CD4-positive, CD25-positive, alpha-beta regulatory T cell (primary cell): ENCODE results near the gene PRDX5. TPM values are rescaled to one million over a fixed set of nuclear protein-coding genes. Genes with fewer than 3 reads are reported as not detected.
"Not testable (repeated sequence)": the region's sequence is repeated elsewhere in the genome, so short reads cannot be mapped to it uniquely, and the experiment has no call there.

Experiments used
- ATAC-seq, 2 donors: fragments of 150-1000 bp; cut with Tn5 transposase; one replicate each; pipeline ENCODE4 v1.10.0; 2021; ENCODE audit warnings: low read depth in 2 of 2, moderate number of reproducible peaks in 2 of 2, moderate library complexity in 1 of 2
- DNase-seq, 3 donors: peaks; one replicate each; pipeline versions ENCODE4 v3.0.0 to v3.0.0-alpha.2; 2012 to 2022; ENCODE audit warnings: mixed read lengths in 1 of 3
- H3K27ac ChIP-seq: one replicate; pipeline ENCODE4 v1.7.0; 2013; ENCODE audit warnings: mild to moderate bottlenecking, low read length; ENCODE audit not compliant: insufficient read depth, poor library complexity, severe bottlenecking
- H3K27me3 ChIP-seq: one replicate; pipeline ENCODE4 v1.7.0; 2013; ENCODE audit warnings: low read length; ENCODE audit not compliant: control insufficient read depth, insufficient read depth
- H3K36me3 ChIP-seq: one replicate; pipeline ENCODE4 v1.7.0; 2013; ENCODE audit warnings: mild to moderate bottlenecking, low read length, moderate library complexity; ENCODE audit not compliant: control insufficient read depth, insufficient read depth
- H3K4me1 ChIP-seq: 2 replicates; pipeline ENCODE4 v1.7.0; 2013; ENCODE audit warnings: mild to moderate bottlenecking, low read length; ENCODE audit not compliant: insufficient read depth, control insufficient read depth, poor library complexity, severe bottlenecking
- H3K4me3 ChIP-seq: one replicate; pipeline ENCODE4 v1.7.0; 2013; ENCODE audit warnings: low read depth, mild to moderate bottlenecking, low read length, moderate library complexity
- H3K9me3 ChIP-seq, 2 experiments: 1 replicate in 1 of 2; 2 replicates in 1 of 2; pipeline ENCODE4 v1.7.0; 2013; ENCODE audit warnings: low read length in 2 of 2, mild to moderate bottlenecking in 1 of 2, moderate library complexity in 1 of 2; ENCODE audit not compliant: control insufficient read depth in 2 of 2
- H3K27ac Mint-ChIP-seq, 3 donors: one replicate each; pipeline ENCODE4 v1.8.0; 2020 to 2022; ENCODE audit warnings: mild to moderate bottlenecking in 3 of 3, mixed read lengths in 3 of 3, moderate library complexity in 2 of 3
- H3K27me3 Mint-ChIP-seq: one replicate; pipeline ENCODE4 v1.8.0; 2022; ENCODE audit warnings: mild to moderate bottlenecking, mixed read lengths
- H3K36me3 Mint-ChIP-seq: one replicate; pipeline ENCODE4 v1.8.0; 2020; ENCODE audit warnings: mixed read lengths
- H3K4me1 Mint-ChIP-seq, 4 donors: one replicate each; pipeline ENCODE4 v1.8.0; 2020 to 2022; ENCODE audit warnings: mixed read lengths in 4 of 4, mild to moderate bottlenecking in 1 of 4
- H3K4me3 Mint-ChIP-seq, 4 donors: one replicate each; pipeline ENCODE4 v1.8.0; 2020 to 2022; ENCODE audit warnings: mild to moderate bottlenecking in 4 of 4, mixed read lengths in 4 of 4, moderate library complexity in 3 of 4
- H3K9me3 Mint-ChIP-seq, 7 donors: one replicate each; pipeline ENCODE4 v1.8.0; 2020 to 2022; ENCODE audit warnings: mixed read lengths in 7 of 7, mild to moderate bottlenecking in 3 of 7, moderate library complexity in 2 of 7
- polyA plus RNA-seq, 4 donors: library from polyadenylated mRNA; unstranded; fragments of 300-500 nt; fragmentation: Illumina TruSeq; gene quantifications; one replicate each; pipeline ENCODE4 v1.2.3, GENCODE V29; 2021
- total RNA-seq: library from RNA; stranded (reverse); gene quantifications from one replicate; pipeline ENCODE4 v1.2.3, GENCODE V29; 2022

PRDX5 gene
- total and polyA plus RNA-seq, 5 donors from 2014 or later: 40.1 to 217 (median 181) TPM

GRCh38 chr11:64315667-64316526, 2.0 kb upstream of the PRDX5 start:
- not testable (repeated sequence) for H3K9me3 Mint-ChIP-seq, DNase-seq, H3K36me3 ChIP-seq, H3K4me3 ChIP-seq, ATAC-seq, H3K27me3 ChIP-seq, H3K27me3 Mint-ChIP-seq, H3K9me3 ChIP-seq
- peak overlapping the region; percentile 99 to 100 (median 100) for H3K27ac Mint-ChIP-seq
- peaks cover 22% of the 10 kb centered on the region for H3K36me3 Mint-ChIP-seq
- Histone ChIP-seq H3K4me1 (peaks cover 31% of the 10 kb centered on the region), H3K27ac (peak overlapping the region; percentile 98)
- peak overlapping the region; percentile 93 to 97 (median 96) for H3K4me3 Mint-ChIP-seq
- H3K4me1 Mint-ChIP-seq: peaks cover 0 to 57% (median 32%) of the 10 kb centered on the region in 4 donors

GRCh38 chr11:64316672-64317324, 1.1 kb upstream of the PRDX5 start:
- Mint-ChIP-seq H3K9me3 (peaks cover 0 to 2% (median 0%) of the 10 kb centered on the region in 7 donors), H3K27me3 (no peaks in the 10 kb centered on the region), H3K4me1 (peaks cover 0 to 57% (median 32%) of the 10 kb centered on the region in 4 donors), H3K27ac (peak overlapping the region; percentile 99 to 100 (median 100)), H3K36me3 (peaks cover 28% of the 10 kb centered on the region), H3K4me3 (peak overlapping the region; percentile 93 to 97 (median 96))
- Histone ChIP-seq H3K4me3 (peak overlapping the region; percentile 89), H3K36me3 (peaks cover 8% of the 10 kb centered on the region), H3K27me3 (no peaks in the 10 kb centered on the region), H3K4me1 (peaks cover 31% of the 10 kb centered on the region), H3K9me3 (no peaks in the 10 kb centered on the region), H3K27ac (peak overlapping the region; percentile 98)
- DNase-seq (peak in 2 of 3 donors; percentile 28 to 67), ATAC-seq (no peak)

- peak; percentile 98 for DNase-seq
- Mint-ChIP-seq H3K9me3 (peaks cover 0 to 2% (median 0%) of the 10 kb centered on the region in 7 donors), H3K27me3 (no peaks in the 10 kb centered on the region), H3K4me3 (peak within 1 kb of the TSS; percentile 93 to 97 (median 96)), H3K36me3 (peaks cover 27% of the 10 kb centered on the region), H3K4me1 (peaks cover 0 to 54% (median 32%) of the 10 kb centered on the region in 4 donors), H3K27ac (peak within 1 kb of the TSS; percentile 99 to 100 (median 100))
- Histone ChIP-seq H3K4me3 (peak within 1 kb of the TSS; percentile 89), H3K9me3 (no peaks in the 10 kb centered on the region), H3K27ac (peak within 1 kb of the TSS; percentile 98), H3K36me3 (peaks cover 8% of the 10 kb centered on the region), H3K27me3 (no peaks in the 10 kb centered on the region), H3K4me1 (peaks cover 31% of the 10 kb centered on the region)
- peak; percentile 81 for ATAC-seq
These were observed 478 bp upstream of the PRDX5 start, which contains the start of gene TRMT112 for GRCh38 chr11:64317325-64317960. TSS of gene TRMT112 (minus strand) at chr11:64317559. CDS start at chr11:64317526, 33 bp downstream.

GRCh38 chr11:64318766-64319761, 1.1 kb downstream of the PRDX5 start:
- Mint-ChIP-seq H3K27me3 (no peaks in the 10 kb centered on the region), H3K9me3 (no peaks in the 10 kb centered on the region), H3K4me3 (peak overlapping the region; percentile 93 to 97 (median 96)), H3K27ac (peak overlapping the region; percentile 95 to 100 (median 99)), H3K36me3 (peaks cover 18% of the 10 kb centered on the region), H3K4me1 (peaks cover 0 to 44% (median 26%) of the 10 kb centered on the region in 4 donors)
- Histone ChIP-seq H3K27me3 (no peaks in the 10 kb centered on the region), H3K27ac (peak overlapping the region; percentile 98), H3K9me3 (no peaks in the 10 kb centered on the region), H3K4me3 (peak overlapping the region; percentile 26), H3K4me1 (peaks cover 31% of the 10 kb centered on the region), H3K36me3 (peaks cover 8% of the 10 kb centered on the region)
- ATAC-seq: no peak
- DNase-seq: no peak

GRCh38 chr11:64320556-64320955, 2.6 kb downstream of the PRDX5 start:
- Histone ChIP-seq H3K9me3 (no peaks in the 10 kb centered on the region), H3K36me3 (peaks cover 3% of the 10 kb centered on the region), H3K4me1 (peaks cover 31% of the 10 kb centered on the region), H3K27ac (no peak overlapping the region), H3K27me3 (no peaks in the 10 kb centered on the region), H3K4me3 (no peak overlapping the region)
- Mint-ChIP-seq H3K4me3 (peak overlapping the region in 2 of 4 donors; percentile 84 to 95), H3K9me3 (no peaks in the 10 kb centered on the region), H3K36me3 (peaks cover 18% of the 10 kb centered on the region), H3K4me1 (peaks cover 0 to 42% (median 26%) of the 10 kb centered on the region in 4 donors), H3K27me3 (no peaks in the 10 kb centered on the region), H3K27ac (peak overlapping the region in 1 of 3 donors; percentile 5)
- ATAC-seq (no peak), DNase-seq (no peak)

GRCh38 chr11:64321026-64321425, 3.1 kb downstream of the PRDX5 start:
- Mint-ChIP-seq H3K27ac (peak overlapping the region in 2 of 3 donors; percentile 5 to 29), H3K4me3 (peak overlapping the region in 2 of 4 donors; percentile 16 to 95)

More at GRCh38 chr11:64321026-64321425, 3.1 kb downstream of the PRDX5 start:
- Mint-ChIP-seq H3K36me3 (peaks cover 18% of the 10 kb centered on the region), H3K27me3 (no peaks in the 10 kb centered on the region), H3K4me1 (peaks cover 0 to 42% (median 26%) of the 10 kb centered on the region in 4 donors), H3K9me3 (no peaks in the 10 kb centered on the region)
- Histone ChIP-seq H3K27me3 (no peaks in the 10 kb centered on the region), H3K9me3 (no peaks in the 10 kb centered on the region), H3K27ac (no peak overlapping the region), H3K4me1 (peaks cover 31% of the 10 kb centered on the region), H3K4me3 (no peak overlapping the region), H3K36me3 (peaks cover 3% of the 10 kb centered on the region)
- ATAC-seq (no peak), DNase-seq (no peak)
